ENCODE data around the gene LRP1. TPM values are rescaled to one million over a fixed set of nuclear protein-coding genes. Genes with fewer than 3 reads are reported as not detected.

Gene LRP1
- total and polyA plus RNA-seq, 2 of the 13 experiments (the other 11 are each of a cell fraction or from before 2014, with no cell fraction given), result 14.7 to 30.8 TPM

DNA sequence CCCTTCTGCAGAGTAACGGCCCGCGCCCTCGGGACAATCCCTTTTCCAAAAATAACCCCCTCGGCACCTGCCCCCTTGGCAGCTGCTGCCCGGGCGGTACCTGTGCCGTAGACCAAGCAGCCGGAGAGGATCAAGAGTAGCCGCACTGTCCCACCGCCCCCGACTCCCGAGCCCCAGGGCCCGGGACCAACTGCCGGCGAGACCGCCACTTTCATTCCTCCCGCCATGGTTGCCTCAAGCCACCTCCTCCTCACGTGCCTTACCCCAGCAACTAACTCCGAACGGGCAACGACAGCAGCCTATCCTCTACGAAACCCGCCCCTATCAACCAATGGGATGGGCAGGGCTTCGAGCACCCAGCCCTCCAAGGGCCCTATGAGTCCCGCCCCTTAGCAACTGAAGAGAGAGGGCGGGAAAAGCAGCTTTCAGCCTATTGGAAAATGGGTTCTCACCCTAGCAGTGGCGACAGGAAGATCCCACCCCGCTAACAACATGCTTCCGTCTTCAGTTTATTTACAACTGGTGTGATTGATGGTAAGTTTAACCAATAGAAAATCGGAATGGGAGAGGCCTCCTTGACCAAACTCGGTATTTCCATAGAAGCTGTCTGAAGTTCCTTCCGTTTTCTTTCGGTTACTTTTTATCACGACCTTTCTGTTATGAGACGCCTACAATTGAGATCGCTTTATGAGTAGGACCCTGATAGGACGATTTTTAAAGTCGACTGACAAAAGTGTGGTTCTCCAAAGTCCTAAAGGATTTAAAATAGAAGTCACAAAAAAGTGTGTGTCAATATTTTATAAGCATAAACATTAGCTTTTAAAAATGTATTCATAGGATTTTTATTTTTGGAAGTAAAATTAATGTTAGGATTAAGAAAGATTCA lies 49.5 kb upstream of the LRP1 start, which contains the start of gene NEMP1 (continued):
- TF ChIP-seq ATAD3A (CRISPR knock-in tag; IDR thresholded peaks at IDR 0.05) (no peak), PLRG1 (conservative IDR thresholded peaks at IDR 0.05) (no peak), SP2 (CRISPR knock-in tag; IDR thresholded peaks at IDR 0.05) (peak; percentile 97), HOXA3 (CRISPR knock-in tag; IDR thresholded peaks at IDR 0.05) (peak; percentile 74; the same call in 1 of the 2 replicates), ZFAT (CRISPR knock-in tag; conservative IDR thresholded peaks at IDR 0.05) (no peak), MYC (CRISPR knock-in tag; IDR thresholded peaks at IDR 0.05; ENCODE audit: borderline replicate concordance) (peak; percentile 43; the same call in 1 of the 2 replicates), JARID2 (CRISPR knock-in tag; IDR thresholded peaks at IDR 0.05; ENCODE audit: insufficient replicate concordance) (no peak), NFYC (CRISPR knock-in tag; IDR thresholded peaks at IDR 0.05) (peak; percentile 95), ZFP62 (CRISPR knock-in tag; IDR thresholded peaks at IDR 0.05) (no peak), ZNF550 (CRISPR knock-in tag; IDR thresholded peaks at IDR 0.05; ENCODE audit: borderline replicate concordance) (no peak), REPIN1 (CRISPR knock-in tag; IDR thresholded peaks at IDR 0.05; ENCODE audit: borderline replicate concordance, low read depth) (peak; percentile 45; the same call in 1 of the 2 replicates)
- TF ChIP-seq, protein P1, sequence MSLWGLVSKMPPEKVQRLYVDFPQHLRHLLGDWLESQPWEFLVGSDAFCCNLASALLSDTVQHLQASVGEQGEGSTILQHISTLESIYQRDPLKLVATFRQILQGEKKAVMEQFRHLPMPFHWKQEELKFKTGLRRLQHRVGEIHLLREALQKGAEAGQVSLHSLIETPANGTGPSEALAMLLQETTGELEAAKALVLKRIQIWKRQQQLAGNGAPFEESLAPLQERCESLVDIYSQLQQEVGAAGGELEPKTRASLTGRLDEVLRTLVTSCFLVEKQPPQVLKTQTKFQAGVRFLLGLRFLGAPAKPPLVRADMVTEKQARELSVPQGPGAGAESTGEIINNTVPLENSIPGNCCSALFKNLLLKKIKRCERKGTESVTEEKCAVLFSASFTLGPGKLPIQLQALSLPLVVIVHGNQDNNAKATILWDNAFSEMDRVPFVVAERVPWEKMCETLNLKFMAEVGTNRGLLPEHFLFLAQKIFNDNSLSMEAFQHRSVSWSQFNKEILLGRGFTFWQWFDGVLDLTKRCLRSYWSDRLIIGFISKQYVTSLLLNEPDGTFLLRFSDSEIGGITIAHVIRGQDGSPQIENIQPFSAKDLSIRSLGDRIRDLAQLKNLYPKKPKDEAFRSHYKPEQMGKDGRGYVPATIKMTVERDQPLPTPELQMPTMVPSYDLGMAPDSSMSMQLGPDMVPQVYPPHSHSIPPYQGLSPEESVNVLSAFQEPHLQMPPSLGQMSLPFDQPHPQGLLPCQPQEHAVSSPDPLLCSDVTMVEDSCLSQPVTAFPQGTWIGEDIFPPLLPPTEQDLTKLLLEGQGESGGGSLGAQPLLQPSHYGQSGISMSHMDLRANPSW (CRISPR knock-in tag; IDR thresholded peaks at IDR 0.05; ENCODE audit: borderline replicate concordance), result no peak
- TF ChIP-seq, protein P2, sequence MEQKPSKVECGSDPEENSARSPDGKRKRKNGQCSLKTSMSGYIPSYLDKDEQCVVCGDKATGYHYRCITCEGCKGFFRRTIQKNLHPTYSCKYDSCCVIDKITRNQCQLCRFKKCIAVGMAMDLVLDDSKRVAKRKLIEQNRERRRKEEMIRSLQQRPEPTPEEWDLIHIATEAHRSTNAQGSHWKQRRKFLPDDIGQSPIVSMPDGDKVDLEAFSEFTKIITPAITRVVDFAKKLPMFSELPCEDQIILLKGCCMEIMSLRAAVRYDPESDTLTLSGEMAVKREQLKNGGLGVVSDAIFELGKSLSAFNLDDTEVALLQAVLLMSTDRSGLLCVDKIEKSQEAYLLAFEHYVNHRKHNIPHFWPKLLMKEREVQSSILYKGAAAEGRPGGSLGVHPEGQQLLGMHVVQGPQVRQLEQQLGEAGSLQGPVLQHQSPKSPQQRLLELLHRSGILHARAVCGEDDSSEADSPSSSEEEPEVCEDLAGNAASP (CRISPR knock-in tag; IDR thresholded peaks at IDR 0.05; ENCODE audit: borderline replicate concordance), result 0 out of 2 replicates have a peak, but pooled peaks have one; percentile 46
- TF ChIP-seq, protein P3, sequence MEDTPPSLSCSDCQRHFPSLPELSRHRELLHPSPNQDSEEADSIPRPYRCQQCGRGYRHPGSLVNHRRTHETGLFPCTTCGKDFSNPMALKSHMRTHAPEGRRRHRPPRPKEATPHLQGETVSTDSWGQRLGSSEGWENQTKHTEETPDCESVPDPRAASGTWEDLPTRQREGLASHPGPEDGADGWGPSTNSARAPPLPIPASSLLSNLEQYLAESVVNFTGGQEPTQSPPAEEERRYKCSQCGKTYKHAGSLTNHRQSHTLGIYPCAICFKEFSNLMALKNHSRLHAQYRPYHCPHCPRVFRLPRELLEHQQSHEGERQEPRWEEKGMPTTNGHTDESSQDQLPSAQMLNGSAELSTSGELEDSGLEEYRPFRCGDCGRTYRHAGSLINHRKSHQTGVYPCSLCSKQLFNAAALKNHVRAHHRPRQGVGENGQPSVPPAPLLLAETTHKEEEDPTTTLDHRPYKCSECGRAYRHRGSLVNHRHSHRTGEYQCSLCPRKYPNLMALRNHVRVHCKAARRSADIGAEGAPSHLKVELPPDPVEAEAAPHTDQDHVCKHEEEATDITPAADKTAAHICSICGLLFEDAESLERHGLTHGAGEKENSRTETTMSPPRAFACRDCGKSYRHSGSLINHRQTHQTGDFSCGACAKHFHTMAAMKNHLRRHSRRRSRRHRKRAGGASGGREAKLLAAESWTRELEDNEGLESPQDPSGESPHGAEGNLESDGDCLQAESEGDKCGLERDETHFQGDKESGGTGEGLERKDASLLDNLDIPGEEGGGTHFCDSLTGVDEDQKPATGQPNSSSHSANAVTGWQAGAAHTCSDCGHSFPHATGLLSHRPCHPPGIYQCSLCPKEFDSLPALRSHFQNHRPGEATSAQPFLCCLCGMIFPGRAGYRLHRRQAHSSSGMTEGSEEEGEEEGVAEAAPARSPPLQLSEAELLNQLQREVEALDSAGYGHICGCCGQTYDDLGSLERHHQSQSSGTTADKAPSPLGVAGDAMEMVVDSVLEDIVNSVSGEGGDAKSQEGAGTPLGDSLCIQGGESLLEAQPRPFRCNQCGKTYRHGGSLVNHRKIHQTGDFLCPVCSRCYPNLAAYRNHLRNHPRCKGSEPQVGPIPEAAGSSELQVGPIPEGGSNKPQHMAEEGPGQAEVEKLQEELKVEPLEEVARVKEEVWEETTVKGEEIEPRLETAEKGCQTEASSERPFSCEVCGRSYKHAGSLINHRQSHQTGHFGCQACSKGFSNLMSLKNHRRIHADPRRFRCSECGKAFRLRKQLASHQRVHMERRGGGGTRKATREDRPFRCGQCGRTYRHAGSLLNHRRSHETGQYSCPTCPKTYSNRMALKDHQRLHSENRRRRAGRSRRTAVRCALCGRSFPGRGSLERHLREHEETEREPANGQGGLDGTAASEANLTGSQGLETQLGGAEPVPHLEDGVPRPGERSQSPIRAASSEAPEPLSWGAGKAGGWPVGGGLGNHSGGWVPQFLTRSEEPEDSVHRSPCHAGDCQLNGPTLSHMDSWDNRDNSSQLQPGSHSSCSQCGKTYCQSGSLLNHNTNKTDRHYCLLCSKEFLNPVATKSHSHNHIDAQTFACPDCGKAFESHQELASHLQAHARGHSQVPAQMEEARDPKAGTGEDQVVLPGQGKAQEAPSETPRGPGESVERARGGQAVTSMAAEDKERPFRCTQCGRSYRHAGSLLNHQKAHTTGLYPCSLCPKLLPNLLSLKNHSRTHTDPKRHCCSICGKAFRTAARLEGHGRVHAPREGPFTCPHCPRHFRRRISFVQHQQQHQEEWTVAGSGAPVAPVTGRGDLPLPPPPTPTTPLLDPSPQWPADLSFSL (CRISPR knock-in tag; IDR thresholded peaks at IDR 0.05), result no peak
- TF ChIP-seq, protein P4, sequence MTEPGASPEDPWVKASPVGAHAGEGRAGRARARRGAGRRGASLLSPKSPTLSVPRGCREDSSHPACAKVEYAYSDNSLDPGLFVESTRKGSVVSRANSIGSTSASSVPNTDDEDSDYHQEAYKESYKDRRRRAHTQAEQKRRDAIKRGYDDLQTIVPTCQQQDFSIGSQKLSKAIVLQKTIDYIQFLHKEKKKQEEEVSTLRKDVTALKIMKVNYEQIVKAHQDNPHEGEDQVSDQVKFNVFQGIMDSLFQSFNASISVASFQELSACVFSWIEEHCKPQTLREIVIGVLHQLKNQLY (CRISPR knock-in tag; IDR thresholded peaks at IDR 0.05), result no peak
- TF ChIP-seq, protein P5, sequence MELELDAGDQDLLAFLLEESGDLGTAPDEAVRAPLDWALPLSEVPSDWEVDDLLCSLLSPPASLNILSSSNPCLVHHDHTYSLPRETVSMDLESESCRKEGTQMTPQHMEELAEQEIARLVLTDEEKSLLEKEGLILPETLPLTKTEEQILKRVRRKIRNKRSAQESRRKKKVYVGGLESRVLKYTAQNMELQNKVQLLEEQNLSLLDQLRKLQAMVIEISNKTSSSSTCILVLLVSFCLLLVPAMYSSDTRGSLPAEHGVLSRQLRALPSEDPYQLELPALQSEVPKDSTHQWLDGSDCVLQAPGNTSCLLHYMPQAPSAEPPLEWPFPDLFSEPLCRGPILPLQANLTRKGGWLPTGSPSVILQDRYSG (CRISPR knock-in tag; IDR thresholded peaks at IDR 0.05), result no peak

Measured in HepG2 (cell line).